PC-9 (cell line): ENCODE data around the gene SEMA6D. TPM values are rescaled to one million over a fixed set of nuclear protein-coding genes. Genes with fewer than 3 reads are reported as not detected.
A peak's percentile ranks its signal among the peaks of the same experiment; 100 is the strongest.

Experiments used
- BruUV-seq: library from RNA; stranded (reverse); fragments of 400-500 nt; replicated peaks from 2 replicates; lab custom pipeline; 2021; lab: Mats Ljungman, UMichigan
- CTCF ChIA-PET: fragments of 300-600 bp; sonication (Branson Sonifier 250); formaldehyde crosslinking; loops from one replicate; lab custom pipeline; 2022; ENCODE audit warnings: antibody characterized with exemption; lab: Charles Lee
- POLR2A ChIA-PET: fragments of 300-600 bp; sonication (Branson Sonifier 250); formaldehyde crosslinking; loops from one replicate; lab custom pipeline; 2022; ENCODE audit warnings: antibody characterized with exemption; ENCODE audit not compliant: unreplicated experiment; lab: Charles Lee
- DNase-seq, 2 experiments: peaks; one replicate each; pipeline versions ENCODE4 v3.0.0 to v3.0.0-alpha.2; 2015 to 2022; ENCODE audit warnings: mixed read lengths in 1 of 2
- H2AFZ ChIP-seq: fragments of 200-600 bp; sonication (generic); 2 replicates; pipeline ENCODE4 v1.8.1; 2017; ENCODE audit warnings: antibody characterized with exemption
- H3F3A ChIP-seq: fragments of 200-600 bp; sonication (generic); 2 replicates; pipeline ENCODE4 v1.8.1; 2017; ENCODE audit warnings: antibody characterized with exemption, mild to moderate bottlenecking, low read depth; ENCODE audit not compliant: insufficient read depth
- H3K27ac ChIP-seq: fragments of 200-600 bp; sonication (generic); 2 replicates; pipeline ENCODE4 v1.6.1; 2016; ENCODE audit warnings: mixed run types
- H3K27me3 ChIP-seq: fragments of 200-600 bp; sonication (generic); 2 replicates; pipeline ENCODE4 v1.6.1; 2016; ENCODE audit warnings: low read depth, mixed run types; ENCODE audit not compliant: insufficient read depth
- H3K36me3 ChIP-seq: fragments of 200-600 bp; sonication (generic); 2 replicates; pipeline ENCODE4 v1.6.1; 2016; ENCODE audit warnings: low read depth, mixed run types
- H3K4me1 ChIP-seq: fragments of 200-600 bp; sonication (generic); replicated peaks from 2 replicates; pipeline ENCODE4 v1.6.1; 2016; ENCODE audit warnings: mixed run types; ENCODE audit not compliant: insufficient read depth
- H3K4me2 ChIP-seq: fragments of 200-600 bp; sonication (generic); 2 replicates; pipeline ENCODE4 v1.6.1; 2017; ENCODE audit warnings: mixed run types
- H3K4me3 ChIP-seq: fragments of 200-600 bp; sonication (generic); 2 replicates; pipeline ENCODE4 v1.6.1; 2016; ENCODE audit warnings: mixed run types
- H3K79me2 ChIP-seq: fragments of 200-600 bp; sonication (generic); 2 replicates; pipeline ENCODE4 v1.6.1; 2017; ENCODE audit warnings: low read depth, mixed run types
- H3K9me2 ChIP-seq: fragments of 200-600 bp; sonication (generic); 2 replicates; pipeline ENCODE4 v1.8.1; 2017; ENCODE audit warnings: mild to moderate bottlenecking; ENCODE audit not compliant: insufficient read depth
- H3K9me3 ChIP-seq: fragments of 200-600 bp; sonication (generic); 2 replicates; pipeline ENCODE4 v1.8.1; 2016; ENCODE audit warnings: low read depth; ENCODE audit not compliant: insufficient read depth
- H4K20me1 ChIP-seq: fragments of 200-600 bp; sonication (generic); 2 replicates; pipeline ENCODE4 v1.8.1; 2017; ENCODE audit not compliant: insufficient read depth
- CTCF ChIP-seq: fragments of 200-600 bp; sonication (generic); conservative IDR thresholded peaks from 2 replicates; pipeline ENCODE4 v1.6.1; 2017; ENCODE audit warnings: mixed run types, antibody characterized with exemption, mild to moderate bottlenecking, moderate library complexity
- EZH2 ChIP-seq: fragments of 200-600 bp; sonication (generic); IDR thresholded peaks from 2 replicates; pipeline ENCODE4 v1.8.0; 2017; ENCODE audit warnings: antibody characterized with exemption, low read depth
- intact Hi-C: fragments of 100-400 bp; cut with micrococcal nuclease; formaldehyde crosslinking; loops from one replicate; pipeline ENCODE4 v1.10.0; 2022; ENCODE audit not compliant: unreplicated experiment
- total RNA-seq: library from RNA; stranded (reverse); gene quantifications from 2 replicates; pipeline ENCODE4 v1.2.3, GENCODE V29; 2021

SEMA6D gene
- total RNA-seq, 1 experiment from 2014 or later: not detected

GRCh38 chr15:47806008-47806407 is 88.7 kb downstream of the SEMA6D start:
- ChIA-PET POLR2A (no interaction called here), CTCF (no interaction called here)
- no peaks in the 10 kb centered on the region for H3F3A ChIP-seq
- DNase-seq: no peak
- H3K27me3 ChIP-seq: no peaks in the 10 kb centered on the region
- H3K4me2 ChIP-seq: no peak overlapping the region
- intact Hi-C loops: no loop called here
- H3K9me3 ChIP-seq: no peaks in the 10 kb centered on the region
- H3K9me2 ChIP-seq: no peaks in the 10 kb centered on the region
- H2AFZ ChIP-seq: no peak overlapping the region
- TF ChIP-seq CTCF (no peak), EZH2 (no peak)
- H3K27ac ChIP-seq: no peak overlapping the region
- H3K36me3 ChIP-seq: no peaks in the 10 kb centered on the region
- no peaks in the 10 kb centered on the region for H3K79me2 ChIP-seq
- BruUV-seq: no TSS peak
- no peaks in the 10 kb centered on the region for H4K20me1 ChIP-seq
- no peak overlapping the region for H3K4me3 ChIP-seq
- no peaks in the 10 kb centered on the region for H3K4me1 ChIP-seq

GRCh38 chr15:47811172-47811571 is 93.9 kb downstream of the SEMA6D start:
- Histone ChIP-seq H3K36me3 (no peaks in the 10 kb centered on the region), H3K9me2 (no peaks in the 10 kb centered on the region), H3K27ac (no peak overlapping the region), H3K4me3 (no peak overlapping the region), H4K20me1 (no peaks in the 10 kb centered on the region), H3K4me2 (no peak overlapping the region), H3K9me3 (no peaks in the 10 kb centered on the region), H3K4me1 (peaks cover 11% of the 10 kb centered on the region; the same call in 1 of the 2 replicates), H3K79me2 (no peaks in the 10 kb centered on the region), H3F3A (no peaks in the 10 kb centered on the region), H2AFZ (no peak overlapping the region), H3K27me3 (no peaks in the 10 kb centered on the region)
- TF ChIP-seq EZH2 (no peak), CTCF (no peak)
- ChIA-PET POLR2A (no interaction called here), CTCF (no interaction called here)
- no peak for DNase-seq
- no TSS peak for BruUV-seq
- intact Hi-C loops: no loop called here

DNA sequence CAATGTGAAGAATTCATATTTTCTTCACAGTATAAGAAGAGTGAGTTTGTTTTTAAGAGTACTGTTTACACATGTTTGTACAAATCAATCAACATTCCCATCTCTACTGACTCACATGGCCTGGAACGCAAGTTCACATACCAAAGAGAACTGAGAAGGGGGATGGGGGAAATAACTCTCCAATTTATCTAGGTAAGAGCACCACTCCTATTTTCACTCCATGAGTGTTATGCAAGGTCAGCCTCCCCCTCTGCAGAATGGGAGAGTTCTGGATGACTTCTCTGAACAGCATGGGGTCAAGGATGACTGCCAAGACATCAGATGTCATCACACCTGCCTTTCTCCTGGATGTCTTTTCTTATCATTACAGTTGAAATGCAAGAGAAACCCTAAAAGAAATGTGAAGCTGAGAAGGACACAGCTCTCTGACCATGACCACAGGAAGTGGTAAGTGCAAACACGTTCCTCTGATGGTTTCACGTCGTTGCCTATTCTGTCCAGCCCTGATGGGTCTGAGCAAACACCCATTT is 95.2 kb downstream of the SEMA6D start:
- Histone ChIP-seq H3K79me2 (no peaks in the 10 kb centered on the region), H2AFZ (no peak overlapping the region), H3K4me3 (no peak overlapping the region), H3K4me2 (0 out of 2 replicates have a peak overlapping the region, but pooled peaks have one; percentile 13), H3K27me3 (no peaks in the 10 kb centered on the region), H3K27ac (no peak overlapping the region), H3K9me3 (no peaks in the 10 kb centered on the region), H3K36me3 (no peaks in the 10 kb centered on the region), H4K20me1 (no peaks in the 10 kb centered on the region), H3K9me2 (no peaks in the 10 kb centered on the region), H3F3A (no peaks in the 10 kb centered on the region), H3K4me1 (peaks cover 11% of the 10 kb centered on the region; the same call in 1 of the 2 replicates)
- BruUV-seq: no TSS peak
- intact Hi-C loops: no loop called here
- TF ChIP-seq CTCF (no peak), EZH2 (no peak)
- peak; percentile 45 to 74 for DNase-seq
- ChIA-PET POLR2A (no interaction called here), CTCF (no interaction called here)
